ENCODE data around the gene BCL11A.

DNA sequence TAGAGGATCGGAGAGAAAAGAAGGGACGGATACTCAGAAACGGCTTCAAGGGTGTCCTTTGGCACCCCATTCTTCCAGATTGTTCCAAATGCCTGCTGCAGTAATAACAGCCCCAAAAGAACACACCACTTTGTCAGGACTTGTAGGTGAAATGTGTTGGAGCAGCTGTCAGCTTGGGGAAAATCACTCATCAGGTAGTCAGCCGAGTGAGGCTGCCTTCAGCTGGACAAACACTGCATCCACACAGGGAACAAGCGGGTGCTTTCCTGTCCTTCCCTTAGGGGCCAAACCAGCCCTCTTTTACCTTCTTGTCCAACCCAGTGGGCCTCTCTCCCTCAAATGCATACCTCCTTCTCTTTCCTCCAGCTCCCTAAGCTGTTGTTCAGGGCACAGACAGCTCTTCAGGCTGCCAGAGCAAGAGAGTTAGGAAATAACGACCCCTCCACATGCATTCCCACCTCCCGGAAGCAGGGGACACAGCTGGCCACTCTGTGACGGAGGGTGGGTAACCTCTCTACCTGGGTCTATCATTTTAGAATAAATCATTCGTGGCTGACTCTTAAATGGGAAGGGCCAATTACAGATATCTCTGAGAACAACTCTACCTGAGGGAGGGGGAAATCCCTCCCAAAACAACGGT, 48.1 kb downstream of the BCL11A start:
- TF ChIP-seq EZH2 (IDR thresholded peaks at IDR 0.05; ENCODE audit: insufficient read depth, poor library complexity, severe bottlenecking) (no peak), EZH2phosphoT487 (IDR thresholded peaks at IDR 0.05; ENCODE audit: insufficient read depth, low read depth) (no peak)

Measured in GM23248 (cell line).